ENCODE results near the gene ENOX1.
A peak's percentile ranks its signal among the peaks of the same experiment; 100 is the strongest.
"Not testable (repeated sequence)": the region's sequence is repeated elsewhere in the genome, so short reads cannot be mapped to it uniquely, and the experiment has no call there.

ENOX1 gene

GRCh38 chr13:43786766-43787517 lies at the start of gene ENOX1:
Gene ENOX1 (minus strand): TSS chr13:43786972.
- DNase-seq (ENCODE audit: low read depth) = no peak
- H3K4me3 ChIP-seq (ENCODE audit: low read length) = peak within 1 kb of the TSS; percentile 52
- no peak for TF ChIP-seq CTCF (conservative IDR thresholded peaks at IDR 0.05; ENCODE audit: low read depth, low read length)

GRCh38 chr13:43835701-43836100 lies 48.9 kb upstream of the ENOX1 start:
- TF ChIP-seq CTCF (conservative IDR thresholded peaks at IDR 0.05; ENCODE audit: low read depth, low read length) = no peak
- no peak overlapping the region for H3K4me3 ChIP-seq (ENCODE audit: low read length)
- peak; percentile 88 for DNase-seq (ENCODE audit: low read depth)

- no peak for DNase-seq (ENCODE audit: low read depth)
- TF ChIP-seq CTCF (conservative IDR thresholded peaks at IDR 0.05; ENCODE audit: low read depth, low read length) = no peak
- H3K4me3 ChIP-seq (ENCODE audit: low read length) = no peak overlapping the region
These were observed 44.3 kb upstream of the ENOX1 start for GRCh38 chr13:43831088-43831487.

GRCh38 chr13:43830497-43830881 lies 43.7 kb upstream of the ENOX1 start:
- no peak overlapping the region for H3K4me3 ChIP-seq (ENCODE audit: low read length)
- DNase-seq (ENCODE audit: low read depth) = no peak
- no peak for TF ChIP-seq CTCF (conservative IDR thresholded peaks at IDR 0.05; ENCODE audit: low read depth, low read length)

GRCh38 chr13:43824656-43825055 lies 37.9 kb upstream of the ENOX1 start:
- not testable (repeated sequence) for DNase-seq (ENCODE audit: low read depth); H3K4me3 ChIP-seq (ENCODE audit: low read length)

- no peak overlapping the region for H3K4me3 ChIP-seq (ENCODE audit: low read length)
- DNase-seq (ENCODE audit: low read depth) = no peak
- no peak for TF ChIP-seq CTCF (conservative IDR thresholded peaks at IDR 0.05; ENCODE audit: low read depth, low read length)
These were observed 36.2 kb upstream of the ENOX1 start for GRCh38 chr13:43822969-43823368.

- no peak for TF ChIP-seq CTCF (conservative IDR thresholded peaks at IDR 0.05; ENCODE audit: low read depth, low read length)
- DNase-seq (ENCODE audit: low read depth) = no peak
- no peak overlapping the region for H3K4me3 ChIP-seq (ENCODE audit: low read length)
These were observed 29.7 kb upstream of the ENOX1 start for GRCh38 chr13:43816401-43816889.
